ENCODE results near the gene BICRAL. TPM values are rescaled to one million over a fixed set of nuclear protein-coding genes. Genes with fewer than 3 reads are reported as not detected.
A peak's percentile ranks its signal among the peaks of the same experiment; 100 is the strongest.

Gene BICRAL
- total and polyA plus RNA-seq, 9 of the 15 experiments (the other 6 are each of a cell fraction or from before 2014, with no cell fraction given) = 1.2 to 11.9 (median 5.6) TPM

- peak; percentile 88 for TF ChIP-seq THAP12 (CRISPR knock-in tag; IDR thresholded peaks at IDR 0.05)
- TF ChIP-seq RAD21 (CRISPR knock-in tag; conservative IDR thresholded peaks at IDR 0.05 in 1 of 2, IDR thresholded peaks at IDR 0.05 in 1 of 2) = no peak
- peak; percentile 93 for TF ChIP-seq POLR2H (tag; IDR thresholded peaks at IDR 0.05; ENCODE audit: low read depth)
- no peak; the same call in 1 of the 2 replicates for TF ChIP-seq MTF1 (CRISPR knock-in tag; IDR thresholded peaks at IDR 0.05; ENCODE audit: borderline replicate concordance)
- TF ChIP-seq RCOR1 (IDR thresholded peaks at IDR 0.05; ENCODE audit: borderline replicate concordance in 1 of 2, low read depth in 2 of 2, low read length in 2 of 2) = peak in 1 of 2 experiments; percentile 44; a peak in 1 of 4 replicates
- no peak for TF ChIP-seq U2AF2 (optimal IDR thresholded peaks at IDR 0.05; ENCODE audit: low read depth, low read length)
- no peak for TF ChIP-seq PYGO2 (tag; IDR thresholded peaks at IDR 0.05)
- TF ChIP-seq PCBP2 (IDR thresholded peaks at IDR 0.05; ENCODE audit: low read depth, low read length, poor library complexity, severe bottlenecking) = no peak
- no peak for TF ChIP-seq FOXO4 (CRISPR knock-in tag; IDR thresholded peaks at IDR 0.05)
- TF ChIP-seq PML (IDR thresholded peaks at IDR 0.05; ENCODE audit: low read length) = peak; percentile 89
- TF ChIP-seq ATF7 (IDR thresholded peaks at IDR 0.05) = peak; percentile 83
- TF ChIP-seq FIP1L1 (IDR thresholded peaks at IDR 0.05; ENCODE audit: low read depth, low read length, poor library complexity, severe bottlenecking) = peak; percentile 59
- 0 out of 4 replicates have a peak, but pooled peaks of 1 of the 2 experiments have one; percentile 28 for TF ChIP-seq TEAD1 (CRISPR knock-in tag; IDR thresholded peaks at IDR 0.05)
- no peak for TF ChIP-seq TAL1 (IDR thresholded peaks at IDR 0.05)
- no peak for TF ChIP-seq ZNF311 (CRISPR knock-in tag; IDR thresholded peaks at IDR 0.05)
- no peak for TF ChIP-seq E2F3 (CRISPR knock-in tag; IDR thresholded peaks at IDR 0.05)
- no peak for TF ChIP-seq ZNF316 (IDR thresholded peaks at IDR 0.05)
- TF ChIP-seq PBX2 (CRISPR knock-in tag; IDR thresholded peaks at IDR 0.05; ENCODE audit: low read depth) = no peak
- TF ChIP-seq PBX2 (tag; conservative IDR thresholded peaks at IDR 0.05; ENCODE audit: low read depth) = no peak
- no peak for TF ChIP-seq NCOA6 (IDR thresholded peaks at IDR 0.05)
These were observed 36.0 kb upstream of the BICRAL start, which contains the start of gene TBCC (continued) for GRCh38 chr6:42745640-42746462.

Data from K562 (cell line).